Activated CD4-positive, alpha-beta memory T cell treated with anti-CD3 and anti-CD28 coated beads for 36 hours (primary cell): ENCODE data around the gene CLEC20A. TPM values are rescaled to one million over a fixed set of nuclear protein-coding genes. Genes with fewer than 3 reads are reported as not detected.

Experiments
- CTCF ChIA-PET: fragments of 350-600 bp; sonication (Branson Sonifier 250); formaldehyde crosslinking; loops from one replicate; lab custom pipeline; 2021; ENCODE audit warnings: antibody characterized with exemption, inconsistent platforms; lab: Charles Lee
- POLR2A ChIA-PET: fragments of 350-600 bp; sonication (Branson Sonifier 250); formaldehyde crosslinking; loops from one replicate; lab custom pipeline; 2021; ENCODE audit warnings: antibody characterized with exemption; lab: Charles Lee
- DNase-seq: peaks from one replicate; pipeline ENCODE4 v3.0.0-alpha.2; 2020
- H3K27ac Mint-ChIP-seq: one replicate; pipeline ENCODE4 v1.8.0; 2021; ENCODE audit warnings: mixed read lengths
- H3K27me3 Mint-ChIP-seq: one replicate; pipeline ENCODE4 v1.8.0; 2021; ENCODE audit warnings: mixed read lengths
- H3K36me3 Mint-ChIP-seq: one replicate; pipeline ENCODE4 v1.8.0; 2021; ENCODE audit warnings: mixed read lengths
- H3K4me1 Mint-ChIP-seq: one replicate; pipeline ENCODE4 v1.8.0; 2021; ENCODE audit warnings: low read depth, mixed read lengths
- H3K4me3 Mint-ChIP-seq: one replicate; pipeline ENCODE4 v1.8.0; 2021; ENCODE audit warnings: mild to moderate bottlenecking, mixed read lengths
- H3K9me3 Mint-ChIP-seq: one replicate; pipeline ENCODE4 v1.8.0; 2021; ENCODE audit warnings: mixed read lengths
- intact Hi-C: fragments of 100-400 bp; cut with micrococcal nuclease; formaldehyde crosslinking; loops from one replicate; pipeline ENCODE4 v1.15.1; 2023
- total RNA-seq, 2 experiments: library from RNA; stranded (reverse); gene quantifications; one replicate each; pipeline ENCODE4 v1.2.3, GENCODE V29; 2021

The CLEC20A gene
- not detected for total RNA-seq

- Mint-ChIP-seq H3K36me3 (no peaks in the 10 kb centered on the region), H3K4me1 (no peaks in the 10 kb centered on the region), H3K9me3 (no peaks in the 10 kb centered on the region), H3K27ac (no peak within 1 kb of the TSS), H3K4me3 (no peak within 1 kb of the TSS), H3K27me3 (peaks cover 2% of the 10 kb centered on the region)
- DNase-seq = no peak
- intact Hi-C loops = no loop called here
- ChIA-PET CTCF (no interaction called here), POLR2A (no interaction called here)
Measured at GRCh38 chr1:178496410-178497135, at the start of gene CLEC20A. Gene CLEC20A, minus strand, starts transcription at chr1:178496964. Its CDS starts 25 bp downstream, at chr1:178496939.

- no peak overlapping the region for H3K4me3 Mint-ChIP-seq
- H3K27me3 Mint-ChIP-seq = no peaks in the 10 kb centered on the region
- POLR2A ChIA-PET = no interaction called here
- H3K4me1 Mint-ChIP-seq = peaks cover 6% of the 10 kb centered on the region
- H3K27ac Mint-ChIP-seq = no peak overlapping the region
- CTCF ChIA-PET = interaction anchor here (1.0 to 5.2 kb wide), 4 partner anchors 12 to 243 kb away, joined by 3 to 43 read pairs (median 5); no protein-coding TSS in a partner anchor
- no peaks in the 10 kb centered on the region for H3K9me3 Mint-ChIP-seq
- DNase-seq = no peak
- H3K36me3 Mint-ChIP-seq = no peaks in the 10 kb centered on the region
- intact Hi-C loops = loop anchor here (10.0 kb wide), 1 partner anchor 230 kb away; no protein-coding TSS in a partner anchor
Measured at GRCh38 chr1:178544531-178544930, 47.8 kb upstream of the CLEC20A start.

GRCh38 chr1:178543290-178543607 is 46.5 kb upstream of the CLEC20A start:
- DNase-seq = no peak
- H3K27me3 Mint-ChIP-seq = no peaks in the 10 kb centered on the region
- no peaks in the 10 kb centered on the region for H3K36me3 Mint-ChIP-seq
- intact Hi-C loops = loop anchor here (2.0 to 10.0 kb wide), 3 partner anchors 184 to 1272 kb away; no protein-coding TSS in a partner anchor
- H3K9me3 Mint-ChIP-seq = no peaks in the 10 kb centered on the region
- ChIA-PET CTCF (interaction anchor here (0.6 to 5.2 kb wide), 8 partner anchors 11 to 463 kb away, joined by 3 to 43 read pairs (median 4); no protein-coding TSS in a partner anchor), POLR2A (no interaction called here)
- H3K4me3 Mint-ChIP-seq = peak overlapping the region; percentile 85
- peaks cover 6% of the 10 kb centered on the region for H3K4me1 Mint-ChIP-seq
- peak overlapping the region; percentile 44 for H3K27ac Mint-ChIP-seq

- CTCF ChIA-PET = interaction anchor here (0.6 to 5.2 kb wide), 10 partner anchors 11 to 464 kb away, joined by 3 to 43 read pairs (median 4); no protein-coding TSS in a partner anchor
- POLR2A ChIA-PET = no interaction called here
- Mint-ChIP-seq H3K4me3 (peak overlapping the region; percentile 85), H3K36me3 (no peaks in the 10 kb centered on the region), H3K9me3 (no peaks in the 10 kb centered on the region), H3K27ac (peak overlapping the region; percentile 79), H3K27me3 (no peaks in the 10 kb centered on the region), H3K4me1 (peaks cover 6% of the 10 kb centered on the region)
- intact Hi-C loops = loop anchor here (1.0 to 10.0 kb wide), 6 partner anchors 184 to 1272 kb away; no protein-coding TSS in a partner anchor
- peak; percentile 94 for DNase-seq
Measured at GRCh38 chr1:178542554-178543289, 46.0 kb upstream of the CLEC20A start.

GRCh38 chr1:178541829-178542553 is 45.2 kb upstream of the CLEC20A start:
- intact Hi-C loops = loop anchor here (1.0 to 10.0 kb wide), 6 partner anchors 185 to 1273 kb away; no protein-coding TSS in a partner anchor
- H3K4me1 Mint-ChIP-seq = peaks cover 6% of the 10 kb centered on the region
- ChIA-PET POLR2A (no interaction called here), CTCF (interaction anchor here (1.0 to 5.2 kb wide), 7 partner anchors 10 to 461 kb away, joined by 3 to 43 read pairs (median 13); no protein-coding TSS in a partner anchor)
- no peaks in the 10 kb centered on the region for H3K27me3 Mint-ChIP-seq
- peak; percentile 63 for DNase-seq
- H3K4me3 Mint-ChIP-seq = peak overlapping the region; percentile 85
- H3K36me3 Mint-ChIP-seq = no peaks in the 10 kb centered on the region
- peak overlapping the region; percentile 79 for H3K27ac Mint-ChIP-seq
- no peaks in the 10 kb centered on the region for H3K9me3 Mint-ChIP-seq

- ChIA-PET CTCF (interaction anchor here (1.0 to 5.2 kb wide), 5 partner anchors 9 to 388 kb away, joined by 3 to 43 read pairs (median 13); no protein-coding TSS in a partner anchor), POLR2A (no interaction called here)
- Mint-ChIP-seq H3K4me1 (peaks cover 6% of the 10 kb centered on the region), H3K9me3 (no peaks in the 10 kb centered on the region), H3K27me3 (no peaks in the 10 kb centered on the region), H3K27ac (no peak overlapping the region), H3K36me3 (no peaks in the 10 kb centered on the region), H3K4me3 (peak overlapping the region; percentile 85)
- intact Hi-C loops = loop anchor here (10.0 kb wide), 1 partner anchor 227 kb away; no protein-coding TSS in a partner anchor
- DNase-seq = no peak
Measured at GRCh38 chr1:178541379-178541778, 44.6 kb upstream of the CLEC20A start.

- H3K36me3 Mint-ChIP-seq = no peaks in the 10 kb centered on the region
- ChIA-PET CTCF (interaction anchor here (0.8 to 5.2 kb wide), 4 partner anchors 8 to 214 kb away, joined by 4 to 43 read pairs (median 19); no protein-coding TSS in a partner anchor), POLR2A (no interaction called here)
- H3K4me1 Mint-ChIP-seq = peaks cover 6% of the 10 kb centered on the region
- H3K27ac Mint-ChIP-seq = no peak overlapping the region
- no peak for DNase-seq
- H3K4me3 Mint-ChIP-seq = no peak overlapping the region
- H3K9me3 Mint-ChIP-seq = no peaks in the 10 kb centered on the region
- intact Hi-C loops = loop anchor here (10.0 kb wide), 1 partner anchor 226 kb away; no protein-coding TSS in a partner anchor
- no peaks in the 10 kb centered on the region for H3K27me3 Mint-ChIP-seq
Measured at GRCh38 chr1:178540646-178541045, 43.9 kb upstream of the CLEC20A start.

GRCh38 chr1:178540204-178540603 is 43.4 kb upstream of the CLEC20A start:
- Mint-ChIP-seq H3K36me3 (no peaks in the 10 kb centered on the region), H3K4me1 (peaks cover 6% of the 10 kb centered on the region), H3K9me3 (no peaks in the 10 kb centered on the region), H3K27ac (no peak overlapping the region), H3K4me3 (no peak overlapping the region), H3K27me3 (no peaks in the 10 kb centered on the region)
- intact Hi-C loops = loop anchor here (10.0 kb wide), 1 partner anchor 225 kb away; no protein-coding TSS in a partner anchor
- DNase-seq = no peak
- ChIA-PET POLR2A (no interaction called here), CTCF (interaction anchor here (0.8 to 5.2 kb wide), 3 partner anchors 8 to 214 kb away, joined by 4 to 43 read pairs (median 25); no protein-coding TSS in a partner anchor)

GRCh38 chr1:178539291-178539690 is 42.5 kb upstream of the CLEC20A start:
- DNase-seq = no peak
- no peak overlapping the region for H3K27ac Mint-ChIP-seq
- POLR2A ChIA-PET = no interaction called here
- CTCF ChIA-PET = no interaction called here
- no peaks in the 10 kb centered on the region for H3K9me3 Mint-ChIP-seq
- no peaks in the 10 kb centered on the region for H3K27me3 Mint-ChIP-seq
- intact Hi-C loops = no loop called here
- no peak overlapping the region for H3K4me3 Mint-ChIP-seq
- H3K36me3 Mint-ChIP-seq = no peaks in the 10 kb centered on the region
- H3K4me1 Mint-ChIP-seq = peaks cover 6% of the 10 kb centered on the region

GRCh38 chr1:178538192-178538916 is 41.6 kb upstream of the CLEC20A start:
- ChIA-PET POLR2A (no interaction called here), CTCF (no interaction called here)

More at GRCh38 chr1:178538192-178538916, 41.6 kb upstream of the CLEC20A start:
- peaks cover 5% of the 10 kb centered on the region for H3K4me1 Mint-ChIP-seq
- no peak for DNase-seq
- no peak overlapping the region for H3K4me3 Mint-ChIP-seq
- H3K27me3 Mint-ChIP-seq = no peaks in the 10 kb centered on the region
- H3K9me3 Mint-ChIP-seq = no peaks in the 10 kb centered on the region
- H3K27ac Mint-ChIP-seq = no peak overlapping the region
- intact Hi-C loops = no loop called here
- no peaks in the 10 kb centered on the region for H3K36me3 Mint-ChIP-seq
